Neural progenitor cell (in vitro differentiated cells): ENCODE results near the gene PEBP1. TPM values are rescaled to one million over a fixed set of nuclear protein-coding genes. Genes with fewer than 3 reads are reported as not detected.

Source experiments
- DNase-seq: peaks from one replicate; pipeline ENCODE4 v3.0.0-alpha.2; 2016; ENCODE audit warnings: low spot score
- H2AFZ ChIP-seq: fragments of 200-600 bp; sonication (generic); replicated peaks from 2 replicates; pipeline ENCODE4 v1.6.1; 2016; ENCODE audit warnings: antibody characterized with exemption
- H3F3A ChIP-seq: fragments of 200-600 bp; sonication (generic); 2 replicates; pipeline ENCODE4 v1.6.1; 2016; ENCODE audit warnings: antibody characterized with exemption, low read depth
- H3K27ac ChIP-seq: fragments of 200-600 bp; sonication (generic); 2 replicates; pipeline ENCODE4 v1.5.1; 2016; ENCODE audit warnings: mild to moderate bottlenecking
- H3K27me3 ChIP-seq: fragments of 200-600 bp; sonication (generic); 2 replicates; pipeline ENCODE4 v1.6.1; 2016; ENCODE audit warnings: mild to moderate bottlenecking, moderate library complexity
- H3K36me3 ChIP-seq: fragments of 200-600 bp; sonication (generic); 2 replicates; pipeline ENCODE4 v1.5.1; 2016
- H3K4me1 ChIP-seq: fragments of 200-600 bp; sonication (generic); 2 replicates; pipeline ENCODE4 v1.6.1; 2016; ENCODE audit warnings: mixed run types
- H3K4me2 ChIP-seq: fragments of 200-600 bp; sonication (generic); 2 replicates; pipeline ENCODE4 v1.6.1; 2016
- H3K4me3 ChIP-seq: fragments of 200-600 bp; sonication (generic); 2 replicates; pipeline ENCODE4 v1.5.1; 2016
- H3K79me2 ChIP-seq: fragments of 200-600 bp; sonication (generic); 2 replicates; pipeline ENCODE4 v1.6.1; 2016; ENCODE audit warnings: low read depth
- H3K9ac ChIP-seq: fragments of 200-600 bp; sonication (generic); 2 replicates; pipeline ENCODE4 v1.6.1; 2016
- H3K9me3 ChIP-seq: fragments of 200-600 bp; sonication (generic); 2 replicates; pipeline ENCODE4 v1.5.1; 2016; ENCODE audit warnings: low read depth
- H4K20me1 ChIP-seq: fragments of 200-600 bp; sonication (generic); 2 replicates; pipeline ENCODE4 v1.6.1; 2016; ENCODE audit warnings: low read depth
- H3K27ac Mint-ChIP-seq: 3 replicates; pipeline ENCODE4 v1.8.0; 2021; ENCODE audit warnings: mixed read lengths
- H3K27me3 Mint-ChIP-seq: 2 replicates; pipeline ENCODE4 v1.8.0; 2022; ENCODE audit warnings: low read depth, mild to moderate bottlenecking, inconsistent platforms, moderate library complexity, mixed read lengths; ENCODE audit not compliant: insufficient read depth
- H3K36me3 Mint-ChIP-seq: 3 replicates; pipeline ENCODE4 v1.8.0; 2021; ENCODE audit warnings: mixed read lengths
- H3K4me1 Mint-ChIP-seq: 3 replicates; pipeline ENCODE4 v1.8.0; 2021; ENCODE audit warnings: mixed read lengths
- H3K4me3 Mint-ChIP-seq: 3 replicates; pipeline ENCODE4 v1.8.0; 2021; ENCODE audit warnings: mild to moderate bottlenecking, moderate library complexity, mixed read lengths
- H3K9me3 Mint-ChIP-seq: 3 replicates; pipeline ENCODE4 v1.8.0; 2020; ENCODE audit warnings: mixed read lengths
- EZH2 ChIP-seq: fragments of 200-600 bp; sonication (generic); IDR thresholded peaks from 2 replicates; pipeline ENCODE4 v1.6.1; 2017; ENCODE audit warnings: antibody characterized with exemption, mild to moderate bottlenecking, moderate library complexity
- EZH2phosphoT487 ChIP-seq: fragments of 200-600 bp; sonication (generic); IDR thresholded peaks from 2 replicates; pipeline ENCODE4 v1.6.1; 2017; ENCODE audit warnings: antibody characterized with exemption
- total RNA-seq: library from RNA; depleted of rRNA; stranded (reverse); fragments of >200 nt; gene quantifications from 2 replicates; pipeline ENCODE4 v1.2.3, GENCODE V29; 2015; ENCODE audit warnings: low replicate concordance
- TF ChIP-seq, protein P1 (sequence below): fragments of 200-600 bp; sonication (generic); IDR thresholded peaks from 2 replicates; pipeline ENCODE4 v1.5.1; 2017; ENCODE audit warnings: antibody characterized with exemption, mild to moderate bottlenecking

Gene PEBP1
- total RNA-seq, 1 donor from 2014 or later, result 266 TPM

DNA sequence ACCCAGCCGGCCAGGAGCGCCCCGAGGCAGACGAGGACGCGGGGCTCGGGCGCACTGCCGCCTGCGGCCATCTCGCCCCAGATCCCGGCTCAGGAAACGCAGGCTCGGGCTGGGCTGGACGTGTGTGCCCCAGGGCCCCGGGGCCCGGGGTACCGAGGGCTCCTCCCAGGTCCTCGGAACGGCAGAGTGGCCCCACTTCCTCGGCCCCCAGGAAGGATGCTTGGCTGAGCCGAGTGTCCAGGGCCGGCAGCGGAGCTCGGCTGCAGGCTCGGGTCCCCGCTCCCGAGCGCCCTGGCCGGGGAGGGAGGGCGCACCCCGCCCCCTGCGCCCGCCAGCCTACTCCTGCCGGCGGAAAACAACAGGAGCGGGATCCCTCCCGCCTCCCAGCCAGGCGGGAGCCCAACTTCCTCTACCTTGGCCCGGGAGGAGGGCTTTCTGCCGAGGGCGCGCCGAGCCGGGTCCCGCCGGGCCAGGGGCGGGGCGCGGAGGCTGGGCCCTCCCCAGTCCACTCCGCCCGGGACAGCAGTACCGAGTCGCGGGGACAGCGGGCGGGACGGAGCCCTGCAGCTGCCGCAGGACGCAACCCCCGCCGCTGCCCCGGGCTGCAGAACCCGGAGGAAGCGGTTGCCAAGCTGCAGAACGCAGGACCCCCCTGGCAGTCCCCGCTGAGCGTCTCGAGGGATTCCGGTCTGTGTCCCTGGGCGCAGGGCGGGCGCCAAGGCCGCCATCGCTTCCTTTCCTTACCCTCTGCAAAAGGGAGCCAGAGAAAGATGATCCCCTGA, 32.1 kb upstream of the PEBP1 start, which contains the start of gene VSIG10:
TSS of gene VSIG10 (minus strand) at position 411 of the 782 bp plus-strand sequence. CDS start at position 71, 340 bp downstream.
- Histone ChIP-seq H4K20me1 (no peaks in the 10 kb centered on the region), H3K4me3 (peak within 1 kb of the TSS; percentile 90), H3K79me2 (no peaks in the 10 kb centered on the region), H3F3A (peaks cover 25% of the 10 kb centered on the region), H3K27me3 (no peaks in the 10 kb centered on the region), H3K9me3 (no peaks in the 10 kb centered on the region), H3K27ac (no peak within 1 kb of the TSS), H3K4me2 (peak within 1 kb of the TSS; percentile 90), H2AFZ (peak within 1 kb of the TSS; percentile 87), H3K9ac (peak within 1 kb of the TSS; percentile 24), H3K36me3 (no peaks in the 10 kb centered on the region), H3K4me1 (no peaks in the 10 kb centered on the region)
- H3K9me3 Mint-ChIP-seq, result no peaks in the 10 kb centered on the region
- TF ChIP-seq, protein P1, sequence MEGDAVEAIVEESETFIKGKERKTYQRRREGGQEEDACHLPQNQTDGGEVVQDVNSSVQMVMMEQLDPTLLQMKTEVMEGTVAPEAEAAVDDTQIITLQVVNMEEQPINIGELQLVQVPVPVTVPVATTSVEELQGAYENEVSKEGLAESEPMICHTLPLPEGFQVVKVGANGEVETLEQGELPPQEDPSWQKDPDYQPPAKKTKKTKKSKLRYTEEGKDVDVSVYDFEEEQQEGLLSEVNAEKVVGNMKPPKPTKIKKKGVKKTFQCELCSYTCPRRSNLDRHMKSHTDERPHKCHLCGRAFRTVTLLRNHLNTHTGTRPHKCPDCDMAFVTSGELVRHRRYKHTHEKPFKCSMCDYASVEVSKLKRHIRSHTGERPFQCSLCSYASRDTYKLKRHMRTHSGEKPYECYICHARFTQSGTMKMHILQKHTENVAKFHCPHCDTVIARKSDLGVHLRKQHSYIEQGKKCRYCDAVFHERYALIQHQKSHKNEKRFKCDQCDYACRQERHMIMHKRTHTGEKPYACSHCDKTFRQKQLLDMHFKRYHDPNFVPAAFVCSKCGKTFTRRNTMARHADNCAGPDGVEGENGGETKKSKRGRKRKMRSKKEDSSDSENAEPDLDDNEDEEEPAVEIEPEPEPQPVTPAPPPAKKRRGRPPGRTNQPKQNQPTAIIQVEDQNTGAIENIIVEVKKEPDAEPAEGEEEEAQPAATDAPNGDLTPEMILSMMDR, result peak; percentile 7
- TF ChIP-seq EZH2, result no peak
- peaks cover 14% of the 10 kb centered on the region for H3K27me3 Mint-ChIP-seq
- DNase-seq, result peak; percentile 81
- H3K27ac Mint-ChIP-seq, result peak within 1 kb of the TSS; percentile 96
- H3K4me3 Mint-ChIP-seq, result peak within 1 kb of the TSS; percentile 97
- no peaks in the 10 kb centered on the region for H3K36me3 Mint-ChIP-seq
- H3K4me1 Mint-ChIP-seq, result peaks cover 9% of the 10 kb centered on the region

DNA sequence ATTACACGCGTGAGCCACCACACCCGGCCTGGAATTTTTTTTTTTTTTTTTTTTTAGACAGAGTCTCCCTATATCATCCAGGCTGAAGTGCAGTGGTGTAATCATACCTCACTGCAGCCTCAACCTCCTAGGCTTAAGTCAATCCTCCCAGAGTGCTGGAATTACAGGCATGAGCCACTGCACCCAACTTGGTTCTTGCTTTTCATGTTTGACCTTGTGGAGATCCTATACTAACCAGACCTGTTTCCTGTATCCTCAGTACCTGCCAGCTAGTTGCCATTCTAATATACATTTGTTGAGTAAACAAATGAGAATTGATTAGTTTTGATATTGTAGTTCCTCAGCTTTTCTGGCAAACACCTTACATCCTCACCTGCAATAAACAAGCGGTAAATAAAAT, 28.9 kb upstream of the PEBP1 start:
- Mint-ChIP-seq H3K4me1 (peaks cover 9% of the 10 kb centered on the region), H3K27ac (no peak overlapping the region), H3K27me3 (peaks cover 12% of the 10 kb centered on the region), H3K4me3 (no peak overlapping the region), H3K36me3 (no peaks in the 10 kb centered on the region), H3K9me3 (no peaks in the 10 kb centered on the region)
- H3K9ac ChIP-seq, result no peak overlapping the region
- no peak for DNase-seq
- TF ChIP-seq EZH2phosphoT487 (no peak), EZH2 (no peak)
- TF ChIP-seq, protein P1, result no peak
- no peak overlapping the region for H3K4me3 ChIP-seq
- no peaks in the 10 kb centered on the region for H3K79me2 ChIP-seq
- no peaks in the 10 kb centered on the region for H3K4me1 ChIP-seq
- peaks cover 25% of the 10 kb centered on the region for H3F3A ChIP-seq
- no peaks in the 10 kb centered on the region for H3K27me3 ChIP-seq
- H4K20me1 ChIP-seq, result no peaks in the 10 kb centered on the region
- H3K4me2 ChIP-seq, result no peak overlapping the region
- H3K9me3 ChIP-seq, result no peaks in the 10 kb centered on the region
- no peak overlapping the region for H2AFZ ChIP-seq
- no peaks in the 10 kb centered on the region for H3K36me3 ChIP-seq
- no peak overlapping the region for H3K27ac ChIP-seq

DNA sequence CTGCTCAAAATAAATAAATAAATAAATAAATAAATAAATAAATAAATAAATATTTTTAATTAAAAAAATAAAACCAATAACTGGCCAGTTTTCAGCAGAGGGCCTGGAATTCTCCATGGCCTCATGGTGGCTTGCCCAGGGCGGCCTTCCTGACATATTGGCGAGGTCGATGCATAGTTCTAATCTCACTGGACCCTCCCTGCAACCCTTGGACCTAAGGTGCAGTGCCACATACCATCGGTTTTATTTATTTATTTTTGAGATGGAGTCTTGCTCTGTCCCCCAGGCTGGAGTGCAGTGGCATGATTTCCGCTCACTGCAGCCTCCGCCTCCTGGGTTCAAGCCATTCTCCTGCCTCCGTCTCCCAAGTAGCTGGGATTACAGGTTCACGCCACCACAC, 28.2 kb upstream of the PEBP1 start:
- H3K4me3 Mint-ChIP-seq, result no peak overlapping the region
- H3K27me3 Mint-ChIP-seq, result peaks cover 10% of the 10 kb centered on the region
- Histone ChIP-seq H3K9ac (no peak overlapping the region), H3K4me3 (no peak overlapping the region), H3K27me3 (no peaks in the 10 kb centered on the region), H3F3A (peaks cover 25% of the 10 kb centered on the region), H4K20me1 (no peaks in the 10 kb centered on the region), H3K27ac (no peak overlapping the region), H3K9me3 (no peaks in the 10 kb centered on the region), H3K4me2 (no peak overlapping the region), H2AFZ (no peak overlapping the region), H3K79me2 (no peaks in the 10 kb centered on the region), H3K36me3 (no peaks in the 10 kb centered on the region), H3K4me1 (no peaks in the 10 kb centered on the region)
- DNase-seq, result no peak
- peaks cover 9% of the 10 kb centered on the region for H3K4me1 Mint-ChIP-seq
- no peak overlapping the region for H3K27ac Mint-ChIP-seq
- TF ChIP-seq EZH2phosphoT487 (no peak), EZH2 (no peak)
- TF ChIP-seq, protein P1, result no peak
- H3K36me3 Mint-ChIP-seq, result no peaks in the 10 kb centered on the region
- no peaks in the 10 kb centered on the region for H3K9me3 Mint-ChIP-seq
